ENCODE data around the gene ROR1. TPM values are rescaled to one million over a fixed set of nuclear protein-coding genes. Genes with fewer than 3 reads are reported as not detected.

ROR1 gene
- total RNA-seq, 2 donors from 2014 or later, result 0.09 TPM; not detected in 1

- Mint-ChIP-seq H3K36me3 (ENCODE audit: low read depth) (no peaks in the 10 kb centered on the region), H3K4me1 (no peaks in the 10 kb centered on the region), H3K27me3 (peaks cover 22% of the 10 kb centered on the region), H3K27ac (no peak overlapping the region), H3K4me3 (no peak overlapping the region), H3K9me3 (no peaks in the 10 kb centered on the region)
- ATAC-seq (replicated peaks), result no peak
Observed at GRCh38 chr1:63831409-63831808, 57.6 kb downstream of the ROR1 start.

DNA sequence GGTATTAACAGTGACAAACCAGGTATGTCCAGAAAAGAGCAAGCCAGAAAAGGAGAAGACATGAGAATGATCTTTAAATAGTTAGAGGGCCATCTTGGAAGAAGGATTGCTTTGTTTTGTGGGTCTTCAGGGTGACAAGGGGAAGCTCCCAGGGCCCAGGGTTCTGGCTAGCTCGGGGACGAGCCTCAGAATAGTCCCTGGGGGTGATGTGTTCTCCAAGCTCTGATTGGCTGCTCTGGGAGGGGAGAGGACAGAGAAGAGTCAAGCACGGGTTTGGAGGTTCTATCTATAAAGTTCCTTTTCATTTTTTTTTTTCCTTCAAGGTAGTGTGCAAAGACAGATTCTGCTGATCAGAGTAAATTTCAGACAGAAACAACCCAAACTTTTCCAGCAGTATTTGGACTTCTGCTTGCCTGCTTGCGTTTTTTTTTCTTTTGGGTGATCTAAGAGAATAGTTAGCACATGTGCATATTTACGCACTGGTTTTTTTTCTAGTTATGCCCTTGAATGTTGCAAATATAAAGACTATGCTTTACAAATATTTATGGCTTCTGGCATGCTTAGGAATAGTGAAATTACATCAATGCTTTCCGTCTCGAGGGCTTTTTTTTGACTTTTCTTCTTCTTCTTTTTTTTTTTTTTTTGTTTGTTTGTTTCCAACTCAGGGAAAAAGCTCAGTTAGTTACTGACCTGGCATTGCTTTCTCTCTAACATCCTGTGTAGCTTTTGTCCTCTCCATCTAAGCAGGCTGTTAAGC is 59.7 kb downstream of the ROR1 start:
- H3K27me3 Mint-ChIP-seq, result peaks cover 22% of the 10 kb centered on the region
- H3K9me3 Mint-ChIP-seq, result no peaks in the 10 kb centered on the region
- H3K27ac Mint-ChIP-seq, result no peak overlapping the region
- H3K4me1 Mint-ChIP-seq, result no peaks in the 10 kb centered on the region
- no peak overlapping the region for H3K4me3 Mint-ChIP-seq
- ATAC-seq (replicated peaks), result no peak
- H3K36me3 Mint-ChIP-seq (ENCODE audit: low read depth), result no peaks in the 10 kb centered on the region

GRCh38 chr1:63835128-63835527 is 61.3 kb downstream of the ROR1 start:
- Mint-ChIP-seq H3K27ac (no peak overlapping the region), H3K27me3 (peaks cover 12% of the 10 kb centered on the region), H3K9me3 (no peaks in the 10 kb centered on the region), H3K36me3 (ENCODE audit: low read depth) (no peaks in the 10 kb centered on the region), H3K4me1 (no peaks in the 10 kb centered on the region), H3K4me3 (no peak overlapping the region)
- no peak for ATAC-seq (replicated peaks)

- Mint-ChIP-seq H3K36me3 (ENCODE audit: low read depth) (no peaks in the 10 kb centered on the region), H3K9me3 (no peaks in the 10 kb centered on the region), H3K4me3 (no peak overlapping the region), H3K27ac (no peak overlapping the region), H3K27me3 (peaks cover 12% of the 10 kb centered on the region), H3K4me1 (no peaks in the 10 kb centered on the region)
- no peak for ATAC-seq (replicated peaks)
Observed at GRCh38 chr1:63836374-63836773, 62.6 kb downstream of the ROR1 start.

GRCh38 chr1:63836830-63837229 is 63.0 kb downstream of the ROR1 start:
- Mint-ChIP-seq H3K27ac (no peak overlapping the region), H3K36me3 (ENCODE audit: low read depth) (no peaks in the 10 kb centered on the region), H3K4me1 (no peaks in the 10 kb centered on the region), H3K9me3 (no peaks in the 10 kb centered on the region), H3K4me3 (no peak overlapping the region), H3K27me3 (peaks cover 14% of the 10 kb centered on the region)
- ATAC-seq (replicated peaks), result no peak

DNA sequence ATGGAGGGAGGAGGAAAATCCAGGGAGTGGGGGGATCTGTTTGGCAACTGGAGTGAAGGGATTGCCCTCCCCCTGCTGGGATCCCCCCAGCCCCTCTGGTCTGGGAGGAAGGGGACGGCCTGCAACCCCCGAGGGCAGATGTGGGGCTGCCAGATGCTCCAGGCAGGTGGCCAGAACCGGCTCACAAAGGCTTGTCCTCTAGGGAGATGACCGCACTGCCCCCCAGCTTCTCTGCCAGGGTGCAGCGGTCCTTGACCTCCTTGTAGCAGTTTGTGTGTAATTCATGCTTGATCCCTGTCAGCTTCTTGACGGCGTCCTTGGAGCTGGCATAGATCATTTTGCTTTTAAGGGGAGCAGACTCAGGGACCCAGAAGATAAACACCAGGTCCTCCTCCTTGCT is 69.2 kb downstream of the ROR1 start:
- Mint-ChIP-seq H3K9me3 (no peaks in the 10 kb centered on the region), H3K27me3 (peaks cover 27% of the 10 kb centered on the region), H3K36me3 (ENCODE audit: low read depth) (no peaks in the 10 kb centered on the region), H3K4me3 (no peak overlapping the region), H3K4me1 (no peaks in the 10 kb centered on the region), H3K27ac (no peak overlapping the region)
- no peak for ATAC-seq (replicated peaks)

GRCh38 chr1:63843884-63844283 is 70.1 kb downstream of the ROR1 start:
- H3K9me3 Mint-ChIP-seq, result no peaks in the 10 kb centered on the region
- H3K4me3 Mint-ChIP-seq, result no peak overlapping the region
- no peak overlapping the region for H3K27ac Mint-ChIP-seq
- no peaks in the 10 kb centered on the region for H3K4me1 Mint-ChIP-seq
- H3K27me3 Mint-ChIP-seq, result peaks cover 27% of the 10 kb centered on the region
- no peak for ATAC-seq (replicated peaks)
- H3K36me3 Mint-ChIP-seq (ENCODE audit: low read depth), result no peaks in the 10 kb centered on the region

GRCh38 chr1:63845346-63845745 is 71.5 kb downstream of the ROR1 start:
- no peak overlapping the region for H3K27ac Mint-ChIP-seq
- H3K4me1 Mint-ChIP-seq, result no peaks in the 10 kb centered on the region
- ATAC-seq (replicated peaks), result no peak
- H3K27me3 Mint-ChIP-seq, result peaks cover 32% of the 10 kb centered on the region
- H3K9me3 Mint-ChIP-seq, result no peaks in the 10 kb centered on the region
- no peak overlapping the region for H3K4me3 Mint-ChIP-seq
- no peaks in the 10 kb centered on the region for H3K36me3 Mint-ChIP-seq (ENCODE audit: low read depth)

DNA sequence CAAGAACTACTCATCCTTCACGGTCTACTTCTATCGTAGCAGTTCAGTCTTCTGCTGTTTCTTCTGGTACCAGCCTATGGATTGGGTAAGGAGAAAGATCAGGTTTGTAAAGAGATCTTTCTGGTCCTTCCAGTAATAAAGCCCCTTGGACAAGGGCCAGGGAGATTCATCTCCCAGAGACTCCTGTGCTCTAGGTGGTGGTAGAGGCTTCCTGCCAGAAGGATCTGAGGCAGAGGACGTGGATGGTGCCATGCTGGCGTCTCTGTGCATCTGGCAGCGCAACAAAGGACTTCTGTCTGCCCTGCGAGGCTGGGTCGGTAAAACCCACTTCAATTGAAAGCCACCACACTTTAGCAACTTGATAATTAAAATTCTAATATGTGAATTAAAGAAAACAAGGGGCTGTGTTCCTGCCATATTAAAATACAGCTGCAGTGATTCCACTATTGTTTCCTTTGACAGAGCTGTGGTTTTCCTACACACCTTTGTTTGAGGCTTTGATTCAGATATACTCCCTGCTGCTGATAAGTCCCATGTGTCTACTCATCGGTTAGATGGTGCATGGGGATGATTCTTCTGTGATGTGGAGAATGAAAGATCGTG is 73.6 kb downstream of the ROR1 start:
- no peak for ATAC-seq (replicated peaks)
- no peaks in the 10 kb centered on the region for H3K36me3 Mint-ChIP-seq (ENCODE audit: low read depth)
- no peaks in the 10 kb centered on the region for H3K9me3 Mint-ChIP-seq
- peaks cover 34% of the 10 kb centered on the region for H3K27me3 Mint-ChIP-seq
- no peak overlapping the region for H3K27ac Mint-ChIP-seq
- no peaks in the 10 kb centered on the region for H3K4me1 Mint-ChIP-seq
- H3K4me3 Mint-ChIP-seq, result no peak overlapping the region

DNA sequence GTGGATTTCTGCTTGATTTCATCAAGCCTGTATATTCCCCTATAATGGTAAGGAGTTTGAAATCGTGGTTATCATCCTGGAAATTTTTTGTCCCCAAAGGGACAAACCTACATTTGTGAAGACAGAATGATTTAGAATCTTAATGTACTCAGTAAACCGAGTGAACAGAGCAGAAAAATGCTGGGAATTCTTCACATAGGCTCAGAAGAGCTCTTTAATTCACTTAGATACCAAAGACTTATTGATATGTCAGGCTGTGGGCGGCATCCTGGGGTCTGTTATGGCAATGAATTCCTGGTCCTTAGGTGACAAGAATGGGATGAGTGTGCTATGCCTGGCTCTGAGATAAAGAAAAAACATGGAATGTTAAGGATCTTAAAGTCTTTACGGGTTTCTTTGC is 74.9 kb downstream of the ROR1 start:
- Mint-ChIP-seq H3K27me3 (peaks cover 26% of the 10 kb centered on the region), H3K4me1 (no peaks in the 10 kb centered on the region), H3K36me3 (ENCODE audit: low read depth) (no peaks in the 10 kb centered on the region), H3K4me3 (no peak overlapping the region), H3K27ac (no peak overlapping the region), H3K9me3 (no peaks in the 10 kb centered on the region)
- no peak for ATAC-seq (replicated peaks)

DNA sequence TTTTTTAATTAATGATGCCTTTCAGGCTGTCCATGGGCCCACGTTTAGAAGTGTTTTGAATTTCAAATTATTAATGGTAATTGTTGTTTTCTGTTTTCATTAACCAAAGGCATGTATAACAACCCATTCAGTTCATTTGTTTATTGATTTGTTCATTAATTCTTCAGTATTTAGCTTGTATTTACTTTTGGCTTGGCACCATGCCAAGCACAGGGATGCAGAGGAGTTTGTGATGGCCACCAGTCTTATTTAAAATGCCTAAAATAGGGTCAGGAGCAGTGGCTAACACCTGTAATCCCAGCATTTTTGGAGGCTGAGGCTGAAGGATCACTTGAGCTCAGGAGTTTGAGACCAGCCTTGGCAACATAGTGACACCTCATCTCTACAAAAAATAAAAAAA is 75.3 kb downstream of the ROR1 start:
- Mint-ChIP-seq H3K36me3 (ENCODE audit: low read depth) (no peaks in the 10 kb centered on the region), H3K4me1 (no peaks in the 10 kb centered on the region), H3K27me3 (peaks cover 24% of the 10 kb centered on the region), H3K9me3 (no peaks in the 10 kb centered on the region), H3K4me3 (no peak overlapping the region), H3K27ac (no peak overlapping the region)
- ATAC-seq (replicated peaks), result no peak

DNA sequence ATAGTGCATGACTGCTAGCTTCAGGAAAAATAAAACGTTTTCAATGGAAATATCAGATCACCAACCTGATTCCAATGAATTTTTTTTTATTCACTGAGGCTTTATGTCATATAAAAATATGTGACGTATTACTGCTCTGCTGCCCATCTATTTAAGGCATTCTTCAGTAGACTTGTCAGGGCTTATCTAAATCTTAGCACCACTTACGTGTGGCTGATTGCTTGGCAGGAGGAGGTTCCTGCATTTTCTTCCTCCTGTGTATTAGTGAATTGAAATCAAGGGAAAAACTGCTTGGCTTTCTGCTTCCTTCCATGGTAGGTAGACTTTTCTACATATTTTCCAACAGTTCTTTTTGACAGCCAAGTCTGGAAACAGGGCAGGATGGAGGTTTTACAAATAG is 80.3 kb downstream of the ROR1 start:
- no peaks in the 10 kb centered on the region for H3K9me3 Mint-ChIP-seq
- no peaks in the 10 kb centered on the region for H3K36me3 Mint-ChIP-seq (ENCODE audit: low read depth)
- no peak for ATAC-seq (replicated peaks)
- H3K4me3 Mint-ChIP-seq, result no peak overlapping the region
- no peaks in the 10 kb centered on the region for H3K4me1 Mint-ChIP-seq
- H3K27ac Mint-ChIP-seq, result no peak overlapping the region
- peaks cover 17% of the 10 kb centered on the region for H3K27me3 Mint-ChIP-seq

- ATAC-seq (replicated peaks), result no peak
Observed at GRCh38 chr1:63855942-63856341, 82.1 kb downstream of the ROR1 start.

DNA sequence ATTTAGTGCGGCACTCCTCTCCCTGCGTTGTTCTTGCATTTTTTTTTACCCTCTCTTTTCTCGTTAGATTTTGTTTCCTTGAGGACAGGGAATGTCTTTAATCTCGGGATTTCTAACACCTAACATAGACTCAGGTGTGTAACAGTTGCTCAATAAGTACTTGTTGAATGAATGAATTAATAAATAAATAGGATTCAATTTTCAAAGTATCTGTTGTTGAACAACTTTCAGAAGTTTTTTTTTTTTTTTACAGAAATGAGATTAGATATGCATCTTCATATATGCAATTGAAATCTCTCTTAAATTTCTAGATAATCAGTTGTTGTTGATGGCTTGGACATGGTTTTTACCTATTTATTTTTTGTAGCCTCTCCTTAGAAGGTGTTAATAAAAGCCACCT is 83.1 kb downstream of the ROR1 start:
- Mint-ChIP-seq H3K4me1 (no peaks in the 10 kb centered on the region), H3K9me3 (no peaks in the 10 kb centered on the region), H3K27me3 (peaks cover 6% of the 10 kb centered on the region), H3K4me3 (no peak overlapping the region), H3K27ac (no peak overlapping the region), H3K36me3 (ENCODE audit: low read depth) (no peaks in the 10 kb centered on the region)
- no peak for ATAC-seq (replicated peaks)

More at GRCh38 chr1:63855942-63856341, 82.1 kb downstream of the ROR1 start:
- Mint-ChIP-seq H3K27me3 (peaks cover 10% of the 10 kb centered on the region), H3K4me3 (no peak overlapping the region), H3K27ac (no peak overlapping the region), H3K36me3 (ENCODE audit: low read depth) (no peaks in the 10 kb centered on the region), H3K4me1 (no peaks in the 10 kb centered on the region), H3K9me3 (no peaks in the 10 kb centered on the region)

DNA sequence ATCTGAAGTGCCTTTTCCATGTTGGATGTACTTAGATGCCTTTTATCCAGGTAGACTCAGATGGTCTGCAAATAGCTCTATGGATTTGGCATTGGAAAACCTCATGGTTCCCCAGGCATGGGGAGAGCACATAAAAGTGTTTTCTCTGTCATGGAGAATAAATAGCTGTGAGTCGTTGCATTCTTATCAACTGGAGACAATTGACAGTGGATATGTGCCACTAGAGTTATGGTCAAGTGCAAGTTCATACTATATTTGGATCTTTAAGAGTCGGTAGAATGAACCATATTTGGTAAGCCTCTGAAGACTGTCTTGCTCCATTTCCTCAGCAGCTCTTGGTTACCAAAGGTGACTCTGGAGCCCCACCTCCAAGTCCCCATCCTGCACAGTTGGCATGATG is 83.7 kb downstream of the ROR1 start:
- Mint-ChIP-seq H3K4me1 (no peaks in the 10 kb centered on the region), H3K9me3 (no peaks in the 10 kb centered on the region), H3K36me3 (ENCODE audit: low read depth) (no peaks in the 10 kb centered on the region), H3K27me3 (peaks cover 4% of the 10 kb centered on the region), H3K27ac (no peak overlapping the region), H3K4me3 (no peak overlapping the region)
- ATAC-seq (replicated peaks), result no peak
